H1 (cell line): ENCODE measurements around the gene HGFAC. TPM values are rescaled to one million over a fixed set of nuclear protein-coding genes. Genes with fewer than 3 reads are reported as not detected.

Experiments used
- CTCF ChIA-PET: fragments of 300-600 bp; sonication (Branson Sonifier 250); formaldehyde crosslinking; loops from one replicate; lab custom pipeline; 2021; ENCODE audit not compliant: partially characterized antibody; lab: Charles Lee
- POLR2A ChIA-PET: fragments of 300-600 bp; sonication (Branson Sonifier 250); formaldehyde crosslinking; loops from one replicate; lab custom pipeline; 2021; ENCODE audit warnings: inconsistent platforms; ENCODE audit not compliant: partially characterized antibody; lab: Charles Lee
- DNase-seq, 2 experiments: peaks; one replicate each; pipeline versions ENCODE4 v3.0.0 to v3.0.0-alpha.2; 2010 to 2022; ENCODE audit warnings: low spot score in 2 of 2, low read depth in 1 of 2, mixed read lengths in 1 of 2
- FAIRE-seq: peaks from 2 replicates; lab custom pipeline; 2011; peaks lifted over from hg19 to GRCh38; lab: Jason Lieb, UNC
- H2AFZ ChIP-seq: 2 replicates; pipeline ENCODE4 v1.8.1; 2012; ENCODE audit warnings: low read length, inconsistent platforms
- H2AK5ac ChIP-seq: 2 replicates; pipeline ENCODE4 v1.6.1; 2013; ENCODE audit warnings: low read depth, low read length
- H2BK120ac ChIP-seq: replicated peaks from 2 replicates; pipeline ENCODE3; 2013; ENCODE audit warnings: low read depth, low read length, inconsistent platforms
- H2BK12ac ChIP-seq: 2 replicates; pipeline ENCODE4 v1.6.1; 2013; ENCODE audit warnings: low read depth, low read length
- H2BK15ac ChIP-seq: 2 replicates; pipeline ENCODE4 v1.6.1; 2013; ENCODE audit warnings: low read length
- H2BK20ac ChIP-seq: 2 replicates; pipeline ENCODE4 v1.6.1; 2013; ENCODE audit warnings: low read length
- H2BK5ac ChIP-seq: 2 replicates; pipeline ENCODE4 v1.6.1; 2013; ENCODE audit warnings: low read depth, low read length
- H3K14ac ChIP-seq: 2 replicates; pipeline ENCODE4 v1.6.1; 2013; ENCODE audit warnings: inconsistent platforms; ENCODE audit not compliant: insufficient read length
- H3K18ac ChIP-seq: 2 replicates; pipeline ENCODE4 v1.6.1; 2013; ENCODE audit warnings: low read length; ENCODE audit errors: extremely low read depth
- H3K23ac ChIP-seq: 2 replicates; pipeline ENCODE4 v1.6.1; 2013; ENCODE audit warnings: inconsistent platforms; ENCODE audit not compliant: insufficient read length
- H3K23me2 ChIP-seq: 2 replicates; pipeline ENCODE4 v1.6.1; 2013; ENCODE audit warnings: low read depth, low read length
- H3K27ac ChIP-seq: 2 replicates; pipeline ENCODE4 v1.6.1; 2011; ENCODE audit warnings: low read depth, low read length, inconsistent platforms
- H3K27me3 ChIP-seq, 4 experiments: replicated peaks in 1 of 4; 1 replicate in 1 of 4; 2 replicates in 3 of 4; pipeline versions ENCODE4 v1.6.1 to v1.8.1; 2011 to 2013; ENCODE audit warnings: low read length in 3 of 4, mild to moderate bottlenecking in 3 of 4, inconsistent platforms in 2 of 4, mixed read lengths in 2 of 4, moderate library complexity in 1 of 4; ENCODE audit not compliant: control insufficient read depth in 3 of 4, insufficient read depth in 3 of 4; ENCODE audit errors: extremely low read depth in 1 of 4
- H3K36me3 ChIP-seq, 4 experiments: 2 replicates each; pipeline versions ENCODE4 v1.6.1 to v1.8.1; 2011 to 2013; ENCODE audit warnings: mild to moderate bottlenecking in 4 of 4, low read length in 3 of 4, moderate library complexity in 2 of 4, control low read depth in 1 of 4, inconsistent platforms in 1 of 4; ENCODE audit not compliant: insufficient read depth in 4 of 4, control insufficient read depth in 2 of 4
- H3K4ac ChIP-seq: replicated peaks from 2 replicates; pipeline ENCODE3; 2013; ENCODE audit warnings: low read length, low read depth, mixed read lengths, inconsistent platforms; ENCODE audit not compliant: insufficient read length
- H3K4me1 ChIP-seq, 4 experiments: replicated peaks in 1 of 4; 1 replicate in 1 of 4; 2 replicates in 3 of 4; pipeline versions ENCODE4 v1.6.1 to v1.8.1; 2011 to 2013; ENCODE audit warnings: low read length in 3 of 4, inconsistent platforms in 2 of 4, mixed read lengths in 1 of 4; ENCODE audit not compliant: insufficient read depth in 4 of 4, control insufficient read depth in 3 of 4
- H3K4me2 ChIP-seq, 2 experiments: 2 replicates each; pipeline versions ENCODE4 v1.6.1 to v1.8.1; 2011 to 2013; ENCODE audit warnings: low read depth in 2 of 2, low read length in 2 of 2, control low read depth in 1 of 2, inconsistent platforms in 1 of 2, mild to moderate bottlenecking in 1 of 2; ENCODE audit not compliant: insufficient read depth in 1 of 2
- H3K4me3 ChIP-seq, 4 experiments: fragments of 200-600, 300-600 bp in 1 of 4; sonication (generic), shearing (Covaris generic), sonication (Bioruptor Twin) in 1 of 4; 2 replicates each; pipeline versions ENCODE4 v1.5.1 to v1.8.1; 2011 to 2016; ENCODE audit warnings: low read length in 4 of 4, low read depth in 3 of 4, control low read depth in 2 of 4, inconsistent platforms in 2 of 4, mild to moderate bottlenecking in 2 of 4, mixed read lengths in 1 of 4, moderate library complexity in 1 of 4; ENCODE audit not compliant: insufficient read depth in 2 of 4; ENCODE audit errors: extremely low read depth in 1 of 4
- H3K56ac ChIP-seq: replicated peaks from 2 replicates; pipeline ENCODE3; 2013; ENCODE audit warnings: low read depth, mild to moderate bottlenecking, mixed read lengths, low read length, inconsistent platforms; ENCODE audit not compliant: insufficient read length
- H3K79me1 ChIP-seq: 2 replicates; pipeline ENCODE4 v1.6.1; 2013; ENCODE audit warnings: low read depth, low read length, control low read depth
- H3K79me2 ChIP-seq, 2 experiments: 2 replicates each; pipeline versions ENCODE4 v1.6.1 to v1.8.1; 2012 to 2013; ENCODE audit warnings: low read length in 2 of 2, mild to moderate bottlenecking in 2 of 2, inconsistent platforms in 1 of 2; ENCODE audit not compliant: insufficient read depth in 2 of 2, control insufficient read depth in 1 of 2
- H3K9ac ChIP-seq, 4 experiments: replicated peaks in 1 of 4; 1 replicate in 1 of 4; 2 replicates in 3 of 4; pipeline versions ENCODE4 v1.6.1 to v1.8.1; 2011 to 2013; ENCODE audit warnings: low read depth in 3 of 4, low read length in 3 of 4, control low read depth in 2 of 4, mild to moderate bottlenecking in 2 of 4, moderate library complexity in 2 of 4, inconsistent platforms in 1 of 4; ENCODE audit errors: extremely low read depth in 1 of 4
- H3K9me3 ChIP-seq, 2 experiments: 2 replicates each; pipeline versions ENCODE4 v1.6.1 to v1.8.1; 2012 to 2013; ENCODE audit warnings: mild to moderate bottlenecking in 2 of 2, moderate library complexity in 2 of 2, control low read depth in 1 of 2, inconsistent platforms in 1 of 2, low read depth in 1 of 2, low read length in 1 of 2, mixed read lengths in 1 of 2; ENCODE audit not compliant: insufficient read depth in 2 of 2
- H4K20me1 ChIP-seq, 2 experiments: replicated peaks in 1 of 2; 2 replicates each; pipeline versions ENCODE3 to v1.8.1; 2011 to 2013; ENCODE audit warnings: inconsistent platforms in 2 of 2, low read length in 2 of 2, mild to moderate bottlenecking in 1 of 2; ENCODE audit not compliant: insufficient read depth in 2 of 2, control insufficient read depth in 1 of 2
- H4K5ac ChIP-seq: 2 replicates; pipeline ENCODE4 v1.6.1; 2013; ENCODE audit warnings: low read length, low read depth, mixed read lengths, inconsistent platforms; ENCODE audit not compliant: insufficient read length
- H4K8ac ChIP-seq: 2 replicates; pipeline ENCODE4 v1.8.0; 2013; ENCODE audit warnings: mild to moderate bottlenecking, moderate library complexity, low read length, inconsistent platforms; ENCODE audit not compliant: insufficient read depth; ENCODE audit errors: extremely low read depth
- H4K91ac ChIP-seq: replicated peaks from 2 replicates; pipeline ENCODE3; 2013; ENCODE audit warnings: low read length, mixed read lengths, inconsistent platforms; ENCODE audit not compliant: insufficient read length
- CBX5 ChIP-seq: fragments of 300-800, 300-1000 bp; sonication (generic); IDR thresholded peaks from 2 replicates; pipeline ENCODE4 v1.7.1; 2016; ENCODE audit warnings: antibody characterized with exemption, low read length, low read depth
- JUND ChIP-seq: IDR thresholded peaks from 2 replicates; pipeline ENCODE4 v1.6.1; 2011; ENCODE audit warnings: mild to moderate bottlenecking, improper control_type of control experiment, low read length
- SIN3A ChIP-seq, 2 experiments: IDR thresholded peaks in 1 of 2; conservative IDR thresholded peaks in 1 of 2; 2 replicates each; pipeline ENCODE4 v1.6.1; 2011 to 2012; ENCODE audit warnings: low read length in 2 of 2, improper control_type of control experiment in 1 of 2, low read depth in 1 of 2, mild to moderate bottlenecking in 1 of 2
- SIRT6 ChIP-seq: IDR thresholded peaks from one replicate; pipeline ENCODE4 v1.7.1; 2012; ENCODE audit warnings: low read length, inconsistent platforms
- TBP ChIP-seq: IDR thresholded peaks from 2 replicates; pipeline ENCODE4 v1.6.1; 2011; ENCODE audit warnings: low read depth, low read length, improper control_type of control experiment
- WGBS, 2 experiments: shearing (Covaris generic) in 1 of 2; methylation state at CpG; one replicate each; pipeline versions ENCODE4 v1.1.6 to v1.1.7; 2013 to 2015; ENCODE audit warnings: low lambda C conversion rate in 2 of 2, mixed read lengths in 2 of 2, inconsistent platforms in 1 of 2, low coverage in 1 of 2, missing lambda C conversion rate in 1 of 2; ENCODE audit not compliant: insufficient replicate concordance in 2 of 2, insufficient coverage in 1 of 2, insufficient read length in 1 of 2; ENCODE audit errors: extremely low coverage in 1 of 2, missing lambda C conversion rate in 1 of 2; 5-methylcytosine and 5-hydroxymethylcytosine counted together
- polyA plus RNA-seq, 7 experiments: library from polyadenylated mRNA; depleted of rRNA in 3 of 7; stranded (reverse) in 5 of 7; unstranded in 2 of 7; fragments of >200 nt in 5 of 7; fragments of 200-250 nt in 2 of 7; gene quantifications; 1 replicate in 5 of 7; 2 replicates in 1 of 7; 4 replicates in 1 of 7; pipeline versions ENCODE4 v1.2.1 to v1.2.3, GENCODE V29; 2011 to 2013; ENCODE audit warnings: missing spikeins in 2 of 7, mixed read lengths in 2 of 7
- total RNA-seq: library from RNA; stranded (reverse); fragmentation: NEBNext Ultra II Directional; extraction: Animal tissue kit (Norgen Biotek cat#: 25700); gene quantifications from 2 replicates; pipeline ENCODE4 v1.2.1, GENCODE V29; 2021

Gene HGFAC
- total and polyA plus RNA-seq, 2 of the 8 experiments (the other 6 are each of a cell fraction or from before 2014, with no cell fraction given) = 0.14 to 0.15 TPM

GRCh38 chr4:3440011-3440410, 1.8 kb upstream of the HGFAC start:
- 86% methylated on average over 7 of the region's 7 CpGs; no CpG with 5 or more reads in 1 of the 2 experiments for WGBS, 2 experiments

More at GRCh38 chr4:3440011-3440410, 1.8 kb upstream of the HGFAC start:
- Histone ChIP-seq H3K36me3 (no peaks in the 10 kb centered on the region), H4K8ac (peak overlapping the region; percentile 71; the same call in 1 of the 2 replicates), H3K18ac (no peak overlapping the region), H3K4me1 (peaks cover 0 to 2% (median 1%) of the 10 kb centered on the region in 4 experiments; a peak in 3 of 7 replicates), H2BK12ac (no peak overlapping the region), H3K23me2 (no peaks in the 10 kb centered on the region), H3K14ac (no peak overlapping the region), H3K79me2 (no peaks in the 10 kb centered on the region), H2AK5ac (no peak overlapping the region), H3K9me3 (no peaks in the 10 kb centered on the region), H2BK20ac (no peak overlapping the region), H2AFZ (no peak overlapping the region), H3K23ac (no peak overlapping the region), H3K4me3 (no peak overlapping the region), H3K4ac (no peak overlapping the region), H4K91ac (no peak overlapping the region), H3K9ac (no peak overlapping the region), H2BK5ac (no peak overlapping the region), H4K5ac (no peak overlapping the region), H2BK120ac (no peak overlapping the region), H2BK15ac (no peak overlapping the region), H3K27me3 (no peaks in the 10 kb centered on the region; a peak in 1 of 7 replicates), H4K20me1 (no peaks in the 10 kb centered on the region), H3K4me2 (no peak overlapping the region), H3K79me1 (no peaks in the 10 kb centered on the region), H3K27ac (no peak overlapping the region), H3K56ac (no peak overlapping the region)
- TF ChIP-seq JUND = no peak
- TF ChIP-seq TBP = no peak
- no peak for TF ChIP-seq SIN3A (conservative IDR thresholded peaks at IDR 0.05 in 1 of 2, IDR thresholded peaks at IDR 0.05 in 1 of 2; ENCODE audit: low read depth in 1 of 2, low read length in 2 of 2)
- no peak for TF ChIP-seq CBX5
- no peak for TF ChIP-seq SIRT6
- FAIRE-seq (no peak), DNase-seq (no peak)
- ChIA-PET CTCF (interaction anchor here (0.9 to 11.6 kb wide), 7 partner anchors 9 to 121 kb away, joined by 3 to 152 read pairs (median 9); no protein-coding TSS in a partner anchor), POLR2A (no interaction called here)
